ENCODE results near the gene PDE8B. TPM values are rescaled to one million over a fixed set of nuclear protein-coding genes. Genes with fewer than 3 reads are reported as not detected.
A peak's percentile ranks its signal among the peaks of the same experiment; 100 is the strongest.

PDE8B gene
- total RNA-seq, 1 experiment from 2014 or later: 1.9 TPM

GRCh38 chr5:77281969-77282336 lies 71.5 kb downstream of the PDE8B start:
- no peak for DNase-seq (ENCODE audit: extremely low read depth, low read depth)

GRCh38 chr5:77282337-77283027 lies 72.0 kb downstream of the PDE8B start:
- peak; percentile 59 for DNase-seq (ENCODE audit: extremely low read depth, low read depth)

GRCh38 chr5:77285251-77285841 lies 74.9 kb downstream of the PDE8B start:
- DNase-seq (ENCODE audit: extremely low read depth, low read depth): no peak

- DNase-seq (ENCODE audit: extremely low read depth, low read depth): no peak
These were observed 81.7 kb downstream of the PDE8B start for GRCh38 chr5:77292026-77292757.

GRCh38 chr5:77294185-77294584 lies 83.7 kb downstream of the PDE8B start:
- no peak for DNase-seq (ENCODE audit: extremely low read depth, low read depth)

GRCh38 chr5:77295863-77296378 lies 85.4 kb downstream of the PDE8B start:
- DNase-seq (ENCODE audit: extremely low read depth, low read depth): no peak

GRCh38 chr5:77298146-77298545 lies 87.7 kb downstream of the PDE8B start:
- DNase-seq (ENCODE audit: extremely low read depth, low read depth): no peak

GRCh38 chr5:77300451-77300850 lies 90.0 kb downstream of the PDE8B start:
- no peak for DNase-seq (ENCODE audit: extremely low read depth, low read depth)

GRCh38 chr5:77301447-77301883 lies 91.0 kb downstream of the PDE8B start:
- no peak for DNase-seq (ENCODE audit: extremely low read depth, low read depth)

GRCh38 chr5:77302247-77302646 lies 91.8 kb downstream of the PDE8B start:
- no peak for DNase-seq (ENCODE audit: extremely low read depth, low read depth)

GRCh38 chr5:77302653-77303052 lies 92.2 kb downstream of the PDE8B start:
- no peak for DNase-seq (ENCODE audit: extremely low read depth, low read depth)

GRCh38 chr5:77304388-77304787 lies 93.9 kb downstream of the PDE8B start:
- no peak for DNase-seq (ENCODE audit: extremely low read depth, low read depth)

GRCh38 chr5:77305222-77305846 lies 94.9 kb downstream of the PDE8B start:
- DNase-seq (ENCODE audit: extremely low read depth, low read depth): no peak

- DNase-seq (ENCODE audit: extremely low read depth, low read depth): no peak
These were observed 95.5 kb downstream of the PDE8B start for GRCh38 chr5:77305956-77306355.

- DNase-seq (ENCODE audit: extremely low read depth, low read depth): no peak
These were observed 96.1 kb downstream of the PDE8B start for GRCh38 chr5:77306531-77306930.

GRCh38 chr5:77308154-77308960 lies 97.9 kb downstream of the PDE8B start:
- no peak for DNase-seq (ENCODE audit: extremely low read depth, low read depth)

GRCh38 chr5:77309140-77309539 lies 98.7 kb downstream of the PDE8B start:
- no peak for DNase-seq (ENCODE audit: extremely low read depth, low read depth)

- DNase-seq (ENCODE audit: extremely low read depth, low read depth): no peak
These were observed 100.2 kb downstream of the PDE8B start for GRCh38 chr5:77310494-77311213.

- DNase-seq (ENCODE audit: extremely low read depth, low read depth): no peak
These were observed 100.7 kb downstream of the PDE8B start for GRCh38 chr5:77311214-77311571.

- DNase-seq (ENCODE audit: extremely low read depth, low read depth): peak; percentile 7
These were observed 101.9 kb downstream of the PDE8B start for GRCh38 chr5:77312413-77312812.

All from NCI-H460 (cell line).